ENCODE data around the gene KANTR. TPM values are rescaled to one million over a fixed set of nuclear protein-coding genes. Genes with fewer than 3 reads are reported as not detected.

The KANTR gene
- total RNA-seq, 1 donor, result 8.6 TPM

GRCh38 chrX:53055244-53055849 is 38.6 kb upstream of the KANTR start:
- TF ChIP-seq, protein P1, sequence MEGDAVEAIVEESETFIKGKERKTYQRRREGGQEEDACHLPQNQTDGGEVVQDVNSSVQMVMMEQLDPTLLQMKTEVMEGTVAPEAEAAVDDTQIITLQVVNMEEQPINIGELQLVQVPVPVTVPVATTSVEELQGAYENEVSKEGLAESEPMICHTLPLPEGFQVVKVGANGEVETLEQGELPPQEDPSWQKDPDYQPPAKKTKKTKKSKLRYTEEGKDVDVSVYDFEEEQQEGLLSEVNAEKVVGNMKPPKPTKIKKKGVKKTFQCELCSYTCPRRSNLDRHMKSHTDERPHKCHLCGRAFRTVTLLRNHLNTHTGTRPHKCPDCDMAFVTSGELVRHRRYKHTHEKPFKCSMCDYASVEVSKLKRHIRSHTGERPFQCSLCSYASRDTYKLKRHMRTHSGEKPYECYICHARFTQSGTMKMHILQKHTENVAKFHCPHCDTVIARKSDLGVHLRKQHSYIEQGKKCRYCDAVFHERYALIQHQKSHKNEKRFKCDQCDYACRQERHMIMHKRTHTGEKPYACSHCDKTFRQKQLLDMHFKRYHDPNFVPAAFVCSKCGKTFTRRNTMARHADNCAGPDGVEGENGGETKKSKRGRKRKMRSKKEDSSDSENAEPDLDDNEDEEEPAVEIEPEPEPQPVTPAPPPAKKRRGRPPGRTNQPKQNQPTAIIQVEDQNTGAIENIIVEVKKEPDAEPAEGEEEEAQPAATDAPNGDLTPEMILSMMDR (IDR thresholded peaks at IDR 0.05; ENCODE audit: insufficient read depth, low read depth, low read length), result no peak
- H3K4me3 ChIP-seq (ENCODE audit: low read depth, low read length), result no peak overlapping the region
- no peak for DNase-seq (ENCODE audit: low read depth)

DNA sequence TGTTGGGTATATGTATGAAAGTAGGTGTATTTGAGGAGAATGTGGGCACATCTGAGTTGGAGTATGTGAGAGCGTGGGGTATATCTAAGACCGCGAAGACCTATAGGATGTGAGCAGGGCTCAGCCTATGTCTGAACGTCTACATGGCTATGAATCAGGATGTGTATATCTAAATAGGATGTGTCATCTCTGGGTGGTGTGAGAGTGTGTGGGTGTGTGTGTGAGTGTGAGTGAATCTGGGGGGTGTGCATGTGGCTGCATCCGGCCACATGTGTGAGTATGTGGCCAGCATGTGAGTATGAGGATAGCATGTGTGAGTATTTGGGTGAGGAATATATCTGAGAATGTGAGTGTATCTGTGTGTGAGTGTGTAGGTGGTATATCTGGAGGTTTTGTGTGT is 37.6 kb upstream of the KANTR start:
- TF ChIP-seq, protein P1 (IDR thresholded peaks at IDR 0.05; ENCODE audit: insufficient read depth, low read depth, low read length), result no peak
- no peak overlapping the region for H3K4me3 ChIP-seq (ENCODE audit: low read depth, low read length)
- no peak for DNase-seq (ENCODE audit: low read depth)

GRCh38 chrX:53065104-53065503 is 28.8 kb upstream of the KANTR start:
- H3K4me3 ChIP-seq (ENCODE audit: low read depth, low read length), result no peak overlapping the region
- DNase-seq (ENCODE audit: low read depth), result no peak
- TF ChIP-seq, protein P1 (IDR thresholded peaks at IDR 0.05; ENCODE audit: insufficient read depth, low read depth, low read length), result no peak

GRCh38 chrX:53071064-53071463 is 22.9 kb upstream of the KANTR start:
- H3K4me3 ChIP-seq (ENCODE audit: low read depth, low read length), result no peak overlapping the region
- TF ChIP-seq, protein P1 (IDR thresholded peaks at IDR 0.05; ENCODE audit: insufficient read depth, low read depth, low read length), result no peak
- DNase-seq (ENCODE audit: low read depth), result no peak

DNA sequence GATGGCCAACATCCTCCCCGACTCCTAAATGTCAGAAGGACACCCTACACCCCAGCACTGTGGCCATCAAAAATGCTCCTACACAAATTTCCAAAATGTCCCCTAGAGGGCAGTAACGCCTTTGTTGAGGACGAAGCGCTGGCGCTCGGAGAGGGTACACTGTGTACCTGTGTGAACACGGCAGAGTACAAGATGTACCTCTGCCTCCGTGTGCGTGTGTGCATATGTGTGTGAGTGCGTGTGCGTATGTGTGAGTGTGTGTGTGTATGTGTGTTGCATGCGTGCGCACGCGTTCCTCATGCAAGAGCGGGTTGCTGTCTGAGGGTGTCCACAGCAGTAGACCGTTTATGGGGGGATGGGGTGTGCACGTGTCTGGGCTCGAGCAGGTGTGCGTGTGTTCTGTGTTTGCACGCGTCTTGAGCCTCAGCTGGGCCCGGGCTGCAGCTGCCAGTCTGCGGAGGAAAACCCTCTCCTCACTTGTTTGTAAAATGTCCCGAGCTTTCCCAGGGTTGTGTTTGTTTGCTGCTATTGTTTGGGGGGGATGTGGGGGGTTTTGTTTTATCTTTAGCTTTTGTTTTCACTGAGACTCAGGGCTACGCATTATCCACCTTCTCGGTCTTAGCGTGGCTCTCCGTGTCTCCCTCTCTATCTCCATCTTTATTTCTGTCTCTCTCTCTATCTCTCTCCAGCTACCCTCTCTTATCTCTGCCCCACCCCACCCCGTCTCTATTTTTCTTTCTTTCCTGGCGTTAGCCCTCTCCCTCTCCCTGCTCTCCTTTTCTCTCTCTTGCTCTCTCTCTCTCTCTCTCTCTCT is 22.1 kb upstream of the KANTR start:
- TF ChIP-seq, protein P1 (IDR thresholded peaks at IDR 0.05; ENCODE audit: insufficient read depth, low read depth, low read length), result peak; percentile 66
- DNase-seq (ENCODE audit: low read depth), result peak; percentile 63
- H3K4me3 ChIP-seq (ENCODE audit: low read depth, low read length), result peak overlapping the region; percentile 32

DNA sequence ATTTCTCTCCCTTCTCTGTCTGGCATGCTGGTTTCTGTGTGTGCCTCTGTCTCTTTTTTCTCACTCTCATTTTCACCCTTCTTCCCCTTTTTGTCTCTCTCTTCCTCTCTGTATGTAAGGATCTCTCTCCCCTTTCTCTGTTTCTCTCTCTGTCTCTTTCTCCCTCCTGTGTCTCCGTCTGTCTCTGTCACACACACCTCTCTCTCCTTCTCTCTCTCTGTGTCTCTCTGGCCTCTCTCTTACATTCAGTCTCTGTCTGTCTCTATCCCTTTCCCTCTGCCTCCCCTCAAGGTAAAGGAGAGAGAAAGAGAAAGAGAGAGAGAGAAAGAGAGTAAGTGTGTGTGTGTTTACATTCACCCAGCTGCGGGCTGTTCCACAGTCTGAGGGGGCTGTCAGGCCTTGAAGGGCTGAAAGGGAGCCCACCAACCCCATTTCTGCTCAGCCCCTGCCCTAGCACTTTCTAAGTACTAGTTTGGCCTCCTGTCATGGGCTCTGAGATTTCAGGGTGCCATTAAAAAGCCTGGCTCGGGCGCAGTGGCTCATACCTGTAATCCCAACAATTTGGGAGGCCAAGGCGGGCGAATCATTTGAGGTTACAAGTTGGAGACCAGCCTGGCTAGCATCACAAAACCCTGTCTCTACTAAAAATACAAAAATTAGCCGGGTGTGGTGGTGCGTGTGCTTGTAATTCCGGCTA is 21.4 kb upstream of the KANTR start:
- H3K4me3 ChIP-seq (ENCODE audit: low read depth, low read length), result no peak overlapping the region
- TF ChIP-seq, protein P1 (IDR thresholded peaks at IDR 0.05; ENCODE audit: insufficient read depth, low read depth, low read length), result no peak
- DNase-seq (ENCODE audit: low read depth), result no peak
